ENCODE measurements around the gene HCST.

GRCh38 chr19:35869327-35870123, 32.8 kb upstream of the HCST start:
- TF ChIP-seq CTCF (conservative IDR thresholded peaks at IDR 0.05; ENCODE audit: low read depth, low read length) = no peak
- TF ChIP-seq POLR2A (IDR thresholded peaks at IDR 0.05; ENCODE audit: low read depth, low read length) = no peak
- no peak for TF ChIP-seq RFX5 (IDR thresholded peaks at IDR 0.05; ENCODE audit: low read depth, low read length)
- TF ChIP-seq BHLHE40 (IDR thresholded peaks at IDR 0.05; ENCODE audit: low read depth, low read length) = no peak
- TF ChIP-seq NFE2L2 (IDR thresholded peaks at IDR 0.05; ENCODE audit: low read depth, low read length) = no peak
- TF ChIP-seq CEBPB (IDR thresholded peaks at IDR 0.05; ENCODE audit: low read depth, low read length) = no peak

Measured in IMR-90 (cell line).